ENCODE data around the gene ATXN7. TPM values are rescaled to one million over a fixed set of nuclear protein-coding genes. Genes with fewer than 3 reads are reported as not detected.

ATXN7 gene
- total and polyA plus RNA-seq, 2 of the 13 experiments (the other 11 are each of a cell fraction or from before 2014, with no cell fraction given): 13.8 to 20.0 TPM

GRCh38 chr3:63967675-63968611 lies 104.3 kb downstream of the ATXN7 start (continued):
- TF ChIP-seq AKAP8 (CRISPR knock-in tag; IDR thresholded peaks at IDR 0.05) (no peak), ZNF274 (CRISPR knock-in tag; IDR thresholded peaks at IDR 0.05) (no peak), ZNF18 (CRISPR knock-in tag; IDR thresholded peaks at IDR 0.05; ENCODE audit: insufficient replicate concordance) (no peak), CC2D1A (CRISPR knock-in tag; IDR thresholded peaks at IDR 0.05) (no peak), SMAD3 (CRISPR knock-in tag; IDR thresholded peaks at IDR 0.05) (no peak), ZNF549 (CRISPR knock-in tag; IDR thresholded peaks at IDR 0.05) (no peak), AFF4 (CRISPR knock-in tag; IDR thresholded peaks at IDR 0.05) (no peak), ZNF34 (CRISPR knock-in tag; IDR thresholded peaks at IDR 0.05; ENCODE audit: borderline replicate concordance) (no peak), CCAR2 (optimal IDR thresholded peaks at IDR 0.05; ENCODE audit: low read depth, low read length) (no peak), ZNF550 (CRISPR knock-in tag; IDR thresholded peaks at IDR 0.05; ENCODE audit: borderline replicate concordance) (no peak), ZNF546 (CRISPR knock-in tag; conservative IDR thresholded peaks at IDR 0.05) (no peak), ZNF431 (CRISPR knock-in tag; IDR thresholded peaks at IDR 0.05; ENCODE audit: borderline replicate concordance, low read depth) (peak; percentile 33; the same call in 1 of the 2 replicates), RORA (CRISPR knock-in tag; IDR thresholded peaks at IDR 0.05) (no peak), ZBTB38 (CRISPR knock-in tag; IDR thresholded peaks at IDR 0.05) (0 out of 2 replicates have a peak, but pooled peaks have one; percentile 44), PCBP1 (IDR thresholded peaks at IDR 0.05; ENCODE audit: borderline replicate concordance, low read depth, low read length) (no peak), KLF9 (CRISPR knock-in tag; IDR thresholded peaks at IDR 0.05; ENCODE audit: low read depth) (no peak), NFIC (IDR thresholded peaks at IDR 0.05; ENCODE audit: low read length) (0 out of 2 replicates have a peak, but pooled peaks have one; percentile 48), RXRB (CRISPR knock-in tag; IDR thresholded peaks at IDR 0.05; ENCODE audit: borderline replicate concordance) (no peak; the same call in 1 of the 2 replicates), HNRNPL (IDR thresholded peaks at IDR 0.05; ENCODE audit: low read depth, low read length) (no peak), ZNF616 (CRISPR knock-in tag; IDR thresholded peaks at IDR 0.05; ENCODE audit: low read depth) (no peak)
- TF ChIP-seq, protein P1, sequence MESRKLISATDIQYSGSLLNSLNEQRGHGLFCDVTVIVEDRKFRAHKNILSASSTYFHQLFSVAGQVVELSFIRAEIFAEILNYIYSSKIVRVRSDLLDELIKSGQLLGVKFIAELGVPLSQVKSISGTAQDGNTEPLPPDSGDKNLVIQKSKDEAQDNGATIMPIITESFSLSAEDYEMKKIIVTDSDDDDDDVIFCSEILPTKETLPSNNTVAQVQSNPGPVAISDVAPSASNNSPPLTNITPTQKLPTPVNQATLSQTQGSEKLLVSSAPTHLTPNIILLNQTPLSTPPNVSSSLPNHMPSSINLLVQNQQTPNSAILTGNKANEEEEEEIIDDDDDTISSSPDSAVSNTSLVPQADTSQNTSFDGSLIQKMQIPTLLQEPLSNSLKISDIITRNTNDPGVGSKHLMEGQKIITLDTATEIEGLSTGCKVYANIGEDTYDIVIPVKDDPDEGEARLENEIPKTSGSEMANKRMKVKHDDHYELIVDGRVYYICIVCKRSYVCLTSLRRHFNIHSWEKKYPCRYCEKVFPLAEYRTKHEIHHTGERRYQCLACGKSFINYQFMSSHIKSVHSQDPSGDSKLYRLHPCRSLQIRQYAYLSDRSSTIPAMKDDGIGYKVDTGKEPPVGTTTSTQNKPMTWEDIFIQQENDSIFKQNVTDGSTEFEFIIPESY (CRISPR knock-in tag; IDR thresholded peaks at IDR 0.05): no peak
- TF ChIP-seq, protein P2, sequence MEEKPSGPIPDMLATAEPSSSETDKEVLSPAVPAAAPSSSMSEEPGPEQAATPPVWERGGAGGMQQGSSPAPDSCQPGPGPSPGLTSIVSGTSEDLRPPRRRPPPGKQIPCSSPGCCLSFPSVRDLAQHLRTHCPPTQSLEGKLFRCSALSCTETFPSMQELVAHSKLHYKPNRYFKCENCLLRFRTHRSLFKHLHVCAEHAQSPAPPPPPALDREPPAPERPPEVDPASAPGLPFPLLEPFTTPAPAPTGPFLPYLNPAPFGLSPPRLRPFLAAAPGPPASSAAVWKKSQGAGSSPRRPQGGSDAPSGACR (CRISPR knock-in tag; IDR thresholded peaks at IDR 0.05): no peak

All from HepG2 (cell line).